Measurements from ENCODE around the gene NLRP10. TPM values are rescaled to one million over a fixed set of nuclear protein-coding genes. Genes with fewer than 3 reads are reported as not detected.

Gene NLRP10
- total RNA-seq, 2 donors from 2014 or later = 0.14 TPM; not detected in 1

DNA sequence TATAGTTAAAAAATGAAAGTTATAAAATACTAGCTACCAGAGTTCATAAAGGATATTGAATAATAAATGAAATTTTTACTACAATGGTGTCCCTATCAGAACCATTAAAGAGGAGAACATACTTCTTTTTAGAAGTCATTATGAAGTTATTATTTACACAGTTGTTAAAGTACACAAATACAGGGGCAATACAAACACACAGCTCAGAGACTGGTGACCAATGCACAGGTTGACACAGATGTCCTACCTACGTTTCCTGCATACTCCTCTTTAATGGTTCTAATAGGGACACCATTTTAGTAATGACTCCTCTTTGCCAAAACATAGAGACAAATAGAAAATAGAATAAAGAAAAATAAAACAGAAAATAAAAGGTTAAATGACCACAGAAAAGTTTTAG, 10.1 kb downstream of the NLRP10 start:
- DNase-seq (ENCODE audit: low spot score) = no peak
- H3K4me1 ChIP-seq (ENCODE audit: control insufficient read depth in 1 of 2, low read depth in 2 of 2) = no peaks in the 10 kb centered on the region
- H3K27me3 ChIP-seq (replicated peaks; ENCODE audit: insufficient read depth) = peaks cover 8% of the 10 kb centered on the region
- no peak overlapping the region for H3K27ac ChIP-seq
- H3K36me3 ChIP-seq = no peaks in the 10 kb centered on the region
- H3K4me3 ChIP-seq = no peak overlapping the region
- ATAC-seq (ENCODE audit: insufficient number of reproducible peaks, low FRiP score, low read depth) = no peak
- H3K9me3 ChIP-seq = no peaks in the 10 kb centered on the region
- TF ChIP-seq, protein P1, sequence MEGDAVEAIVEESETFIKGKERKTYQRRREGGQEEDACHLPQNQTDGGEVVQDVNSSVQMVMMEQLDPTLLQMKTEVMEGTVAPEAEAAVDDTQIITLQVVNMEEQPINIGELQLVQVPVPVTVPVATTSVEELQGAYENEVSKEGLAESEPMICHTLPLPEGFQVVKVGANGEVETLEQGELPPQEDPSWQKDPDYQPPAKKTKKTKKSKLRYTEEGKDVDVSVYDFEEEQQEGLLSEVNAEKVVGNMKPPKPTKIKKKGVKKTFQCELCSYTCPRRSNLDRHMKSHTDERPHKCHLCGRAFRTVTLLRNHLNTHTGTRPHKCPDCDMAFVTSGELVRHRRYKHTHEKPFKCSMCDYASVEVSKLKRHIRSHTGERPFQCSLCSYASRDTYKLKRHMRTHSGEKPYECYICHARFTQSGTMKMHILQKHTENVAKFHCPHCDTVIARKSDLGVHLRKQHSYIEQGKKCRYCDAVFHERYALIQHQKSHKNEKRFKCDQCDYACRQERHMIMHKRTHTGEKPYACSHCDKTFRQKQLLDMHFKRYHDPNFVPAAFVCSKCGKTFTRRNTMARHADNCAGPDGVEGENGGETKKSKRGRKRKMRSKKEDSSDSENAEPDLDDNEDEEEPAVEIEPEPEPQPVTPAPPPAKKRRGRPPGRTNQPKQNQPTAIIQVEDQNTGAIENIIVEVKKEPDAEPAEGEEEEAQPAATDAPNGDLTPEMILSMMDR (IDR thresholded peaks at IDR 0.05) = no peak

DNA sequence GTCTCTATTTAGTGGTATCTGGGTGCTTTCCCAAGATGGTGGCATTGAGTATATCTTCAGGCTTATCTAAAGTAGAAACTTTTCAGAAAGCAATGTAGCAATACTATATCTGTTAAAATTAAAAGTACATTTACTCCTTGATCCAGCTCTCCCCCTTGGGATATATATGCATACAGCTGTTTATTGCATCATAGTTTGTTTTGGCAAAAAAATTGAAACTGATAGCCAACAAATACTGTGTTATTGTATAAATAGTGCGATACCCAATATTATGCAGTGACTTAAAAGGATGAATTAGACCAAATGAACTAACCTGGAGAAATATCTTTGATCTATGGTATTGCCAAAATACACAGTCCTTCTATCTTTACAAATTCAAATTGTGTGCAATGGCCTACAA, 15.3 kb downstream of the NLRP10 start:
- TF ChIP-seq, protein P1 (IDR thresholded peaks at IDR 0.05) = no peak
- H3K9me3 ChIP-seq = no peaks in the 10 kb centered on the region
- no peaks in the 10 kb centered on the region for H3K36me3 ChIP-seq
- no peak overlapping the region for H3K4me3 ChIP-seq
- H3K4me1 ChIP-seq (ENCODE audit: control insufficient read depth in 1 of 2, low read depth in 2 of 2) = no peaks in the 10 kb centered on the region
- DNase-seq (ENCODE audit: low spot score) = no peak
- no peak overlapping the region for H3K27ac ChIP-seq
- ATAC-seq (ENCODE audit: insufficient number of reproducible peaks, low FRiP score, low read depth) = no peak
- peaks cover 8% of the 10 kb centered on the region for H3K27me3 ChIP-seq (replicated peaks; ENCODE audit: insufficient read depth)

DNA sequence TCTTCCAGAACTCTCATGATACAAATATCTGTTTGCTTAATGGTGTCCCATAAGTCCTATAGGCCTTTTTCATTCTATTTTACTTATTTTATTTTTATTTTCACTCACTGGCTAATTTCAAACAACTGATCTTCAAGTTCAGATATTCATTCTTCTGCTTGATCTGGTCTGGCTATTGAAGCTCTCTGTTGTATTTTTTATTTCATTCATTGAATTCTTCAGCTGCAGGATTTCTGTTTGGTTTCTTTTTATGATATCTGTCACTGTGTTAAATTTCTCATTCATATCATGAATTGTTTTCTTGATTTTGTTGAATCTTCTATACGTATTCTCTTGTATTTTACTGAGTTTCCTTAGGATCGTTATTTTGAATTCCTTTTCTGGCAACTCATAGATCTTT, 21.1 kb downstream of the NLRP10 start:
- no peak for ATAC-seq (ENCODE audit: insufficient number of reproducible peaks, low FRiP score, low read depth)
- Histone ChIP-seq H3K4me1 (ENCODE audit: control insufficient read depth in 1 of 2, low read depth in 2 of 2) (no peaks in the 10 kb centered on the region), H3K4me3 (no peak overlapping the region), H3K9me3 (peaks cover 14% of the 10 kb centered on the region), H3K27ac (no peak overlapping the region), H3K36me3 (no peaks in the 10 kb centered on the region), H3K27me3 (replicated peaks; ENCODE audit: insufficient read depth) (no peaks in the 10 kb centered on the region)
- TF ChIP-seq, protein P1 (IDR thresholded peaks at IDR 0.05) = no peak
- no peak for DNase-seq (ENCODE audit: low spot score)

DNA sequence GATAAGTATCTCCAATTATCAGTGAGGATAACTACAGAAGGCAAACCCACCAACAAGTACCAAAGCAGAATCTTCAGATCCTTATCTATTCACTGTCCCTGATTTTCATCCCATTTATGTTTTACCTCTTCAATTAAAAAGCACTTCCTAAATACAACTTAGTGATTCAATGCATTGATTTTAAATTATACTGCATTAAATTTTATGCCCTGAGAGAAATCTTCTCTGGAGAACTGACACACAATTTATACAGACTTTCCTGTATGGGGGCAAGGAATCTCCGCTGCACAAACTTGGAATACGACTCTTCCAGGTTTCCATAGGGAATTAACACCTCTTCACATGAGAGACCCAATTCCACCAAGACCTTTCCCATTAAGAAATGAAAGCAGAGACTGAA, 23.6 kb downstream of the NLRP10 start, which contains the start of gene OR10A3:
TSS of gene OR10A3 (minus strand) at position 101 of the 400 bp plus-strand sequence. CDS start 2,188 bp downstream, outside the sequence.
- DNase-seq (ENCODE audit: low spot score) (no peak), ATAC-seq (ENCODE audit: insufficient number of reproducible peaks, low FRiP score, low read depth) (no peak)
- no peak within 1 kb of the TSS for H3K4me3 ChIP-seq
- no peak within 1 kb of the TSS for H3K27ac ChIP-seq
- no peaks in the 10 kb centered on the region for H3K4me1 ChIP-seq (ENCODE audit: control insufficient read depth in 1 of 2, low read depth in 2 of 2)
- TF ChIP-seq, protein P1 (IDR thresholded peaks at IDR 0.05) = no peak
- no peaks in the 10 kb centered on the region for H3K27me3 ChIP-seq (replicated peaks; ENCODE audit: insufficient read depth)
- H3K36me3 ChIP-seq = no peaks in the 10 kb centered on the region
- peaks cover 14% of the 10 kb centered on the region for H3K9me3 ChIP-seq

DNA sequence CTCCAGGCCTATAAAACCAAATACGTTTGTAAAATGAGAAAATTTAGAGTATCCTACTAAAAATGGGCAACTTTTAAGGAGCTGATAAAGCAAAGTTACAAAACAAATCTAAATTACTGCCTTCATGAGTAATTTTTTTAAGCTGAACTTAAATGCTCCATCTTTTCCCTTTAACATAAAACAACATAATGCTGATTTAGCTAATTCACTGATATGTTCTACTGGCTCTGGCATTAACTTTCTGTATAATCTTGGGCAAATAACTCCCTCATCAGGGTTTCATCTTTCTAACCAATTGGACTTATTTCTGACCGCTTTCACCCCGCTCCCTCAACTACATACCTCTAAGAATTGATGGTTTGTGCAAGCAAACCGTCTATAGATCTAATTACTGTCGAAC, 24.1 kb downstream of the NLRP10 start:
- TF ChIP-seq, protein P1 (IDR thresholded peaks at IDR 0.05) = no peak
- Histone ChIP-seq H3K36me3 (no peaks in the 10 kb centered on the region), H3K4me3 (no peak overlapping the region), H3K27me3 (replicated peaks; ENCODE audit: insufficient read depth) (no peaks in the 10 kb centered on the region), H3K4me1 (ENCODE audit: control insufficient read depth in 1 of 2, low read depth in 2 of 2) (no peaks in the 10 kb centered on the region), H3K9me3 (peaks cover 14% of the 10 kb centered on the region), H3K27ac (no peak overlapping the region)
- DNase-seq (ENCODE audit: low spot score) (no peak), ATAC-seq (ENCODE audit: insufficient number of reproducible peaks, low FRiP score, low read depth) (no peak)

Data from thoracic aorta (tissue), 2 donors.